Neural cell (in vitro differentiated cells): ENCODE results near the gene BMAL2. TPM values are rescaled to one million over a fixed set of nuclear protein-coding genes. Genes with fewer than 3 reads are reported as not detected.

Source experiments
- H2AFZ ChIP-seq: fragments of 200-600, 300-800 bp; sonication (generic), shearing (Covaris generic); 2 replicates; pipeline ENCODE4 v1.6.0; 2014; ENCODE audit warnings: low read depth, mild to moderate bottlenecking, antibody characterized with exemption, low read length, moderate library complexity
- H3F3A ChIP-seq: fragments of 200-600 bp; shearing (Covaris generic); 2 replicates; pipeline ENCODE4 v1.6.1; 2016; ENCODE audit warnings: mild to moderate bottlenecking, moderate library complexity, mixed read lengths, antibody characterized with exemption, low read length; ENCODE audit not compliant: insufficient read depth, poor library complexity, severe bottlenecking
- H3K27ac ChIP-seq: fragments of 200-600, 300-800 bp; sonication (generic), shearing (Covaris generic); 2 replicates; pipeline ENCODE4 v1.5.1; 2014; ENCODE audit warnings: mild to moderate bottlenecking, low read length, moderate library complexity
- H3K27me3 ChIP-seq: fragments of 300-800, 200-600 bp; sonication (generic), shearing (Covaris generic); 2 replicates; pipeline ENCODE4 v1.6.0; 2014; ENCODE audit warnings: mild to moderate bottlenecking, low read depth, low read length, moderate library complexity; ENCODE audit not compliant: insufficient read depth
- H3K36me3 ChIP-seq: fragments of 300-800, 200-600 bp; sonication (generic), shearing (Covaris generic); 2 replicates; pipeline ENCODE4 v1.5.1; 2014; ENCODE audit warnings: mild to moderate bottlenecking, antibody characterized with exemption, low read length, moderate library complexity; ENCODE audit not compliant: insufficient read depth
- H3K4me2 ChIP-seq: fragments of 300-800, 200-600 bp; sonication (generic), shearing (Covaris generic); 2 replicates; pipeline ENCODE4 v1.6.0; 2014; ENCODE audit warnings: mild to moderate bottlenecking, low read length
- H3K4me3 ChIP-seq: fragments of 300-800, 200-600 bp; sonication (generic), shearing (Covaris generic); 2 replicates; pipeline ENCODE4 v1.5.1; 2014; ENCODE audit warnings: mild to moderate bottlenecking, low read length, moderate library complexity
- H3K79me2 ChIP-seq: fragments of 200-600 bp; shearing (Covaris generic); replicated peaks from 2 replicates; pipeline ENCODE4 v1.6.0; 2014; ENCODE audit warnings: mild to moderate bottlenecking, low read length, moderate library complexity; ENCODE audit not compliant: insufficient read depth
- H3K9ac ChIP-seq: fragments of 300-800, 200-600 bp; sonication (generic), shearing (Covaris generic); 2 replicates; pipeline ENCODE4 v1.6.1; 2016; ENCODE audit warnings: mild to moderate bottlenecking, low read length, mixed read lengths
- H3K9me2 ChIP-seq: fragments of 200-600 bp; shearing (Covaris generic); 2 replicates; pipeline ENCODE4 v1.6.1; 2016; ENCODE audit warnings: mild to moderate bottlenecking, low read length, mixed read lengths; ENCODE audit not compliant: insufficient read depth
- H3K9me3 ChIP-seq: fragments of 200-600, 300-800 bp; sonication (generic), shearing (Covaris generic); 2 replicates; pipeline ENCODE4 v1.6.1; 2016; ENCODE audit warnings: mild to moderate bottlenecking, mixed run types, low read length, moderate library complexity, mixed read lengths
- H4K20me1 ChIP-seq: fragments of 200-600 bp; shearing (Covaris generic); 2 replicates; pipeline ENCODE4 v1.6.1; 2016; ENCODE audit warnings: mild to moderate bottlenecking, mixed run types; ENCODE audit not compliant: insufficient read depth
- CTCF ChIP-seq: fragments of 450-650 bp; IDR thresholded peaks from 2 replicates; pipeline ENCODE4 v1.5.1; 2014; ENCODE audit warnings: antibody characterized with exemption, mild to moderate bottlenecking, moderate library complexity; ENCODE audit not compliant: poor library complexity, severe bottlenecking
- EP300 ChIP-seq: fragments of 450-650 bp; conservative IDR thresholded peaks from 2 replicates; pipeline ENCODE4 v1.6.1; 2014; ENCODE audit warnings: antibody characterized with exemption, mild to moderate bottlenecking, moderate library complexity; ENCODE audit not compliant: poor library complexity, severe bottlenecking
- EZH2 ChIP-seq: fragments of 200-600, 300-800 bp; shearing (Covaris generic), sonication (generic); IDR thresholded peaks from 2 replicates; pipeline ENCODE4 v1.6.1; 2014; ENCODE audit warnings: antibody characterized with exemption, low read length, borderline replicate concordance, mild to moderate bottlenecking; ENCODE audit not compliant: insufficient read depth, poor library complexity, severe bottlenecking
- MXI1 ChIP-seq: fragments of 450-650 bp; conservative IDR thresholded peaks from 2 replicates; pipeline ENCODE4 v1.6.1; 2014; ENCODE audit warnings: antibody characterized with exemption, mild to moderate bottlenecking; ENCODE audit not compliant: poor library complexity, severe bottlenecking
- POLR2AphosphoS5 ChIP-seq: IDR thresholded peaks from 2 replicates; pipeline ENCODE4 v1.6.1; 2012
- RAD21 ChIP-seq: fragments of 450-650 bp; conservative IDR thresholded peaks from 2 replicates; pipeline ENCODE4 v1.6.1; 2014; ENCODE audit warnings: antibody characterized with exemption, mild to moderate bottlenecking, moderate library complexity
- REST ChIP-seq: IDR thresholded peaks from 2 replicates; pipeline ENCODE4 v1.6.1; 2012; ENCODE audit warnings: borderline replicate concordance
- SMC3 ChIP-seq: fragments of 450-650 bp; conservative IDR thresholded peaks from 2 replicates; pipeline ENCODE4 v1.6.1; 2014; ENCODE audit warnings: antibody characterized with exemption, mild to moderate bottlenecking, moderate library complexity; ENCODE audit not compliant: poor library complexity
- TAF1 ChIP-seq: IDR thresholded peaks from 2 replicates; pipeline ENCODE4 v1.6.1; 2012; ENCODE audit warnings: low read depth
- polyA plus RNA-seq: library from polyadenylated mRNA; depleted of rRNA; stranded (reverse); fragments of >200 nt; gene quantifications from 2 replicates; pipeline ENCODE4 v1.2.3, GENCODE V29; 2014

Gene BMAL2
- polyA plus RNA-seq, 1 donor from 2014 or later, result 9.8 TPM

- no peak for TF ChIP-seq TAF1
Measured at GRCh38 chr12:27304856-27305255, 27.8 kb upstream of the BMAL2 start (continued).

- no peaks in the 10 kb centered on the region for H3K36me3 ChIP-seq
- H3K9me3 ChIP-seq, result no peaks in the 10 kb centered on the region
- H4K20me1 ChIP-seq, result no peaks in the 10 kb centered on the region
- no peaks in the 10 kb centered on the region for H3K9me2 ChIP-seq
- no peaks in the 10 kb centered on the region for H3F3A ChIP-seq
- no peak overlapping the region for H3K27ac ChIP-seq
- H3K27me3 ChIP-seq, result no peaks in the 10 kb centered on the region
- H2AFZ ChIP-seq, result no peak overlapping the region
- no peaks in the 10 kb centered on the region for H3K79me2 ChIP-seq
- H3K9ac ChIP-seq, result no peak overlapping the region
- no peak overlapping the region for H3K4me2 ChIP-seq
- no peak for TF ChIP-seq REST
- no peak for TF ChIP-seq EZH2
- TF ChIP-seq POLR2AphosphoS5, result no peak
- no peak for TF ChIP-seq TAF1
- no peak for TF ChIP-seq EP300
- TF ChIP-seq RAD21, result peak; percentile 72
- TF ChIP-seq SMC3, result peak; percentile 60
- peak; percentile 63 for TF ChIP-seq CTCF
- no peak overlapping the region for H3K4me3 ChIP-seq
Measured at GRCh38 chr12:27305673-27306456, 26.8 kb upstream of the BMAL2 start.

GRCh38 chr12:27309293-27309994, 23.2 kb upstream of the BMAL2 start:
- Histone ChIP-seq H2AFZ (no peak overlapping the region), H4K20me1 (no peaks in the 10 kb centered on the region), H3K27ac (no peak overlapping the region), H3K9me3 (no peaks in the 10 kb centered on the region), H3K79me2 (no peaks in the 10 kb centered on the region), H3K4me3 (no peak overlapping the region), H3K4me2 (no peak overlapping the region), H3K9ac (no peak overlapping the region), H3K9me2 (no peaks in the 10 kb centered on the region), H3K27me3 (no peaks in the 10 kb centered on the region), H3F3A (no peaks in the 10 kb centered on the region), H3K36me3 (no peaks in the 10 kb centered on the region)
- TF ChIP-seq CTCF (no peak), EZH2 (no peak), SMC3 (no peak), RAD21 (no peak), POLR2AphosphoS5 (no peak), EP300 (no peak), REST (no peak), MXI1 (no peak), TAF1 (no peak)
